ENCODE measurements around the gene RABGAP1.

- TF ChIP-seq CTCF (conservative IDR thresholded peaks at IDR 0.05; ENCODE audit: low read depth, low read length) (no peak), EZH2 (IDR thresholded peaks at IDR 0.05; ENCODE audit: borderline replicate concordance, low read depth, low read length, poor library complexity, severe bottlenecking) (no peak)
Measured at GRCh38 chr9:123131258-123131657, 190.4 kb downstream of the RABGAP1 start.

Data from A673 (cell line).